Stomach smooth muscle (tissue), 2 donors: ENCODE data around the gene PRIMPOL.
"Not testable (repeated sequence)": the region's sequence is repeated elsewhere in the genome, so short reads cannot be mapped to it uniquely, and the experiment has no call there.

ENCODE experiments used
- H3K27ac ChIP-seq: one replicate; pipeline ENCODE4 v1.7.0; 2013; ENCODE audit warnings: mild to moderate bottlenecking, low read length, inconsistent platforms
- H3K27me3 ChIP-seq, 2 donors: one replicate each; pipeline ENCODE4 v1.7.0; 2013; ENCODE audit warnings: low read length in 2 of 2; ENCODE audit not compliant: insufficient read depth in 2 of 2, control insufficient read depth in 1 of 2
- H3K36me3 ChIP-seq, 2 donors: one replicate each; pipeline ENCODE4 v1.7.0; 2013; ENCODE audit warnings: low read length in 2 of 2; ENCODE audit not compliant: control insufficient read depth in 2 of 2, insufficient read depth in 2 of 2
- H3K4me1 ChIP-seq: one replicate; pipeline ENCODE4 v1.7.0; 2013; ENCODE audit warnings: low read length; ENCODE audit not compliant: control insufficient read depth, insufficient read depth
- H3K4me3 ChIP-seq, 2 donors: one replicate each; pipeline ENCODE4 v1.7.0; 2013; ENCODE audit warnings: low read length in 2 of 2
- H3K9ac ChIP-seq, 2 donors: one replicate each; pipeline ENCODE4 v1.7.0; 2013; ENCODE audit warnings: low read length in 2 of 2, mild to moderate bottlenecking in 1 of 2
- H3K9me3 ChIP-seq, 2 donors: one replicate each; pipeline ENCODE4 v1.7.0; 2013; ENCODE audit warnings: low read length in 2 of 2; ENCODE audit not compliant: control insufficient read depth in 2 of 2
- donor health status: healthy.
- donor health status: Pancreatic carcinoma.

Gene PRIMPOL

DNA sequence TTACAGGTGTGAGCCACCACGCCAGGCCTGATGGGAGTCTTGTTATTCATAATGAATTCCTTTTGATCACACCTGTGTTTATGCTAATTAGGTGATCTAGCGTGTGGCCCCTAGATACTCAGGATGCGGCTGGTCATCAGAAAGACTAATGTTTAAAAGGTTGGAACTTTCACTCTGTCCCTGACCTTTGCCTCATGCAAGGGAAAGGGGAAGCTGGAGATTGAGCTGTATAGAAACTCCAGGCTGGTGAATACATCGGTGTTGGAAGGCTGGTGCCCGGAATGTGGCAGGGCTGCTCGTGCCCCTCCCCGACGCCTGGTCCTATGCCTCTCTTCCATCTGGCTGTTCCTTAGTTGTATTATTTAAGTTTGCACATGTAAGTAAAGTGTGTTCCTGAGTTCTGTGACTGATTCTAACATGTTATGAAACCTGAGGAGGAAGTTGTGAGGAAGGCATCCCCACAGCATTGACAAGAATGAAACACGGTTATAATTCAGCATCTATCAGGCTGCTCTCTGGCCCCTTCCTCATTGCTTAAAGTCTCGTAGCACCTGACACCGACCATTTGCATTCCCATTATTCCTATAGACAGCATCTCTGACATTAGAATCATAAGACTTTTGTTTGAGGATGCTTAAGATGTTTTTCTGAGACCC is 29.2 kb upstream of the PRIMPOL start:
- Histone ChIP-seq H3K36me3 (peaks cover 0 to 3% of the 10 kb centered on the region in 2 donors), H3K4me1 (no peaks in the 10 kb centered on the region), H3K27me3 (no peaks in the 10 kb centered on the region), H3K4me3 (no peak overlapping the region), H3K9me3 (no peaks in the 10 kb centered on the region), H3K27ac (no peak overlapping the region), H3K9ac (no peak overlapping the region)

GRCh38 chr4:184621518-184621917 is 28.0 kb upstream of the PRIMPOL start:
- no peak overlapping the region for H3K27ac ChIP-seq
- H3K4me1 ChIP-seq: no peaks in the 10 kb centered on the region
- H3K36me3 ChIP-seq: peaks cover 4 to 6% of the 10 kb centered on the region in 2 donors
- H3K27me3 ChIP-seq: no peaks in the 10 kb centered on the region
- no peak overlapping the region for H3K4me3 ChIP-seq
- H3K9ac ChIP-seq: no peak overlapping the region
- no peaks in the 10 kb centered on the region for H3K9me3 ChIP-seq

DNA sequence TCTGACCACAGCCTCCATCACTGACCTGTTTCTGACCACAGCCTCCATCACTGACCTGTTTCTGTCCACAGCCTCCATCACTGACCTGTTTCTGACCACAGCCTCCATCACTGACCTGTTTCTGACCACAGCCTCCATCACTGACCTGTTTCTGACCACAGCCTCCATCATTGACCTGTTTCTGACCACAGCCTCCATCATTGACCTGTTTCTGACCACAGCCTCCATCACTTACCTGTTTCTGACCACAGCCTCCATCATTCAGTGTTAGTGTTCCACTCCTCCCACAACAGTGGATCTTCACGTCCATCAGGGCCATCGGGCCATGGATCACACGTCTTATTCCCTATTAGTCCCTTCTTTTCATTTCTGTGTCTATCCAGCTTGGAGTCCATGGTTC is 25.0 kb upstream of the PRIMPOL start:
- H3K9ac ChIP-seq, H3K27me3 ChIP-seq, H3K9me3 ChIP-seq, H3K4me3 ChIP-seq, H3K27ac ChIP-seq, H3K4me1 ChIP-seq: not testable (repeated sequence)
- peaks cover 10 to 17% of the 10 kb centered on the region in 2 donors for H3K36me3 ChIP-seq

DNA sequence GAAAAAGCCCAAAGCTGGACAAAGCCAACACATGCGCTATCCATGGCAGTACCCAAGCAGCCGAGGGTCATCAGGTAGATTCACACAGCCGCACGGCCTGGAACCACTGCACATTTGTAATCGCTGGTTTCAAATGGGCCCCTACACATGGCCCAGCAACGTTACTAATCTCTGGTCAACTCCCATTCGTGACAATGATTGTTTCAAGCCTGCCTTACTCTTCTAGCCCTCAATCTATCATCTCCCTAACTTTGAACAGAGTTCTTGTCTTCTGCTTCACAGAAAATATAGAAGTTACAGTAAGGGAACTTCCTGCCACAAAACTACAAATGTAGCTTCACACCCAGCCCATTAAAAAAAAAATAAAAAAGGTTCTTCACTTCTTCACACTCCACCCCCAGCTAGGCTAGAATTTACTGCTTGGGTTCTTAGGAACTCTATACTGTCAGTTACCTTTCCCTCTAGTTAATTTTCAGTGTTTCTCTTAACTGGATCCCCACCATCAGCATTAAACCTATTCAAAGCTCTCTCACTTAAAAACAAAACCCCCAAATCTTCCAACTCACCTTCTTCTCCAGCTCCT is 24.5 kb upstream of the PRIMPOL start:
- Histone ChIP-seq H3K4me3 (no peak overlapping the region), H3K36me3 (peaks cover 16 to 21% of the 10 kb centered on the region in 2 donors), H3K9me3 (no peaks in the 10 kb centered on the region), H3K27ac (no peak overlapping the region), H3K27me3 (no peaks in the 10 kb centered on the region), H3K9ac (no peak overlapping the region), H3K4me1 (no peaks in the 10 kb centered on the region)

GRCh38 chr4:184625783-184626596 is 23.5 kb upstream of the PRIMPOL start:
- not testable (repeated sequence) for H3K9me3 ChIP-seq, H3K9ac ChIP-seq, H3K4me1 ChIP-seq, H3K27ac ChIP-seq, H3K4me3 ChIP-seq, H3K27me3 ChIP-seq
- H3K36me3 ChIP-seq: peaks cover 24 to 26% of the 10 kb centered on the region in 2 donors

DNA sequence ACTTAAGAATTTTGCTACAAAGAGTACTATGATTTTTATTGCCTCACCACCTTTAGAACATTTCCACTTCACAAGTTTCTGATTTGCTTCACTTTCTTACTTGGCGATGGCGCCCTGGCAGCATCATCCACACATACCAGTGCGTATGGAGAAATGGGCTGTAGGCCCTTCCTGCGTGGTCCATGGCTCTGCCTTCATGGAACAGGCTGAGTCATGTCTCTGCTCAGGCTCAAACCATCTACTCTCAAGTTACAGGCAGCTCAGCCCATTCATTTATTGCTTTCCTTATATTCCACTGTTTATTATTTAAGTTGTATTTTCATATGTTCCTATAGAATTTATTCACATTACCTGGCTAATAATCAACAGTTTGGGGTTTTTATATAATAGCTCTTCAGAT is 21.4 kb upstream of the PRIMPOL start:
- Histone ChIP-seq H3K4me3 (no peak overlapping the region), H3K4me1 (no peaks in the 10 kb centered on the region), H3K27ac (no peak overlapping the region), H3K27me3 (no peaks in the 10 kb centered on the region), H3K9ac (no peak overlapping the region), H3K9me3 (no peaks in the 10 kb centered on the region), H3K36me3 (peaks cover 26 to 31% of the 10 kb centered on the region in 2 donors)

- no peaks in the 10 kb centered on the region for H3K27me3 ChIP-seq
- no peak overlapping the region for H3K4me3 ChIP-seq
- H3K27ac ChIP-seq: no peak overlapping the region
- H3K36me3 ChIP-seq: peaks cover 32 to 45% of the 10 kb centered on the region in 2 donors
- H3K9me3 ChIP-seq: no peaks in the 10 kb centered on the region
- no peak overlapping the region for H3K9ac ChIP-seq
- H3K4me1 ChIP-seq: no peaks in the 10 kb centered on the region
Measured at GRCh38 chr4:184632842-184633241, 16.7 kb upstream of the PRIMPOL start.

DNA sequence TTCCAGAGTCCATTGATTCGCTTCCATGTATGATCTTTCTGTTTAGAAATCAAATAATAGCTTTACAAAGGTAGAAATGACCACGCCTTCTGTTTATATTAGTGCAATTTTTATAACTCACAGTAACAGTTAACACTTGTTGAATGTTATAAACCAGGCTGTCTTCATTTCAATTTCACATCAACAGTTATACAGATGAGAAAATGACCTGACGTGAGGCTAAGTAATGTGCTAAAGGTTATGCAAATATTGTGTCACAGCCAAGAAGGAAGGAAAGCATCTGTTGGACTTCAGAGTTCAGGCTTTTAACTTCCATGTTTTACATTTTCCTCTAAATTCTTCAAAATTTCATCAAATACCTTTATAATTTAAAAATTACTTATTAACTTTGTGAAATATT is 14.2 kb upstream of the PRIMPOL start:
- Histone ChIP-seq H3K4me3 (no peak overlapping the region), H3K9me3 (no peaks in the 10 kb centered on the region), H3K27ac (no peak overlapping the region), H3K36me3 (peaks cover 22 to 32% of the 10 kb centered on the region in 2 donors), H3K27me3 (no peaks in the 10 kb centered on the region), H3K4me1 (no peaks in the 10 kb centered on the region), H3K9ac (no peak overlapping the region)

DNA sequence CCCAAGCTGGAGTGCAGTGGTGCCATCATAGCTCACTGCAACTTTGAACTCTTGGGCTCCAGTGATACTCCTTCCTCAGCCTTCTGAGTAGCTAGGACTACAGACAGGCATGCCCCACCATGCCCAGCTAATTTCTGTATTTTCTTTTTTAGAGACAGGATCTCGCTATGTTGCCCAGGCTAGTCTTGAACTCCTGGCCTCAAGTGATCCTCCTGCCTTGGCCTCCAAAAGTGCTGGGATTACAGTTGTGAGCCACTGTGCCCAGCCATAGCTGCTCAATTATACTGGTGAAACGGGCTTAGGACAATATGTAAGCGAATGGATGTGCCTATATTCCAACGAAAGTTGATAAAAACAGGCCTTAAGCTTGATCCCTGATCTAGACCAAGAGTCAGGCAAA is 13.4 kb upstream of the PRIMPOL start:
- Histone ChIP-seq H3K27ac (no peak overlapping the region), H3K27me3 (no peaks in the 10 kb centered on the region), H3K4me3 (no peak overlapping the region), H3K4me1 (no peaks in the 10 kb centered on the region), H3K36me3 (peaks cover 20 to 27% of the 10 kb centered on the region in 2 donors), H3K9ac (no peak overlapping the region), H3K9me3 (no peaks in the 10 kb centered on the region)

DNA sequence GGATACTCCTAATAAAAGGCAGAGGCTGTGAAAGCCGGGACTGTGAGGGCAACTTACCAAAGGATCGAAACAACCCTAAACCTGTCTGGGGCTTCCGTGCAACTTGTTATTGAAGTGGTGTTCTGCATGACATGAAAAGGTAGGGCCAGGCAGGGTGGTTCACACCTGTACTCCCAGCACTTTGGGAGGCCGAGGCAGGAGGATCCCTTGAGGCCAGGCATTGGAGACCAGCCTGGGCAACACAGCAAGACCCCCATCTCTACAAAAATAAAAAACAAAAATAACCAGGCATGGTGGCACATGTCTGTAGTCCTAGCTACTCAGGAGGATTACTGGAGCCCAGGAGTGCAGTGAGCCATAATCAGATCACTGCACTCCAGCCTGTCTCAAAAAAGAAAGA is 12.6 kb upstream of the PRIMPOL start:
- no peak overlapping the region for H3K27ac ChIP-seq
- H3K36me3 ChIP-seq: peaks cover 20 to 24% of the 10 kb centered on the region in 2 donors
- H3K9ac ChIP-seq: no peak overlapping the region
- no peaks in the 10 kb centered on the region for H3K4me1 ChIP-seq
- H3K9me3 ChIP-seq: no peaks in the 10 kb centered on the region
- no peak overlapping the region for H3K4me3 ChIP-seq
- no peaks in the 10 kb centered on the region for H3K27me3 ChIP-seq

DNA sequence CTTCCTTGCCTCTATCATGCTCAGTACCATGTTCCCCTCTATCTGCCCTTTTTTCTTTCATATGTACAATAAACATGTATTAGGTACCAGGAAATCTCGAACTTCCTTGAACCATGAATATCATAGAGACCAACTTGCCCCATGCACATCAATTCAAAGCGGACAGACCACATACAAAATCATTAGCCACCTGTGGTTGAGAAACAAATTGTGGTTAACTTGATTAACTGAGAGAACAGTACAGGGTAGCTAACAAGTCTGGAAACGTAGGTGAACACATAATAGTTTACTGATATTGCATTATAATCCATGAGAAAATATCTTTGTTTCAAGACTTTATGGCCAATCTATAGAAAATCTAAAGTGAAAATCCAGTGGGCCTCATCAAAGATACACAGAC is 8.5 kb upstream of the PRIMPOL start:
- H3K4me1 ChIP-seq: no peaks in the 10 kb centered on the region
- H3K9ac ChIP-seq: no peak overlapping the region
- peaks cover 10 to 16% of the 10 kb centered on the region in 2 donors for H3K36me3 ChIP-seq
- H3K27ac ChIP-seq: no peak overlapping the region
- no peaks in the 10 kb centered on the region for H3K27me3 ChIP-seq
- no peak overlapping the region for H3K4me3 ChIP-seq
- H3K9me3 ChIP-seq: no peaks in the 10 kb centered on the region
